SK-N-MC (cell line): ENCODE measurements around the gene RBBP8NL.

Experiments
- DNase-seq: peaks from one replicate; pipeline ENCODE4 v3.0.0-alpha.2; 2011; ENCODE audit warnings: low read depth, low spot score
- H3K27ac ChIP-seq: fragments of 200-600 bp; sonication (generic); 2 replicates; pipeline ENCODE4 v1.5.1; 2016; ENCODE audit warnings: mixed run types
- H3K36me3 ChIP-seq: fragments of 200-600 bp; sonication (generic); 2 replicates; pipeline ENCODE4 v1.6.1; 2017; ENCODE audit warnings: antibody characterized with exemption, low read length, mixed read lengths; ENCODE audit not compliant: insufficient read depth
- H3K4me3 ChIP-seq: fragments of 200-600 bp; sonication (generic); 2 replicates; pipeline ENCODE4 v1.5.1; 2016
- H3K9ac ChIP-seq: fragments of 200-600 bp; sonication (generic); 2 replicates; pipeline ENCODE4 v1.8.0; 2017; ENCODE audit warnings: mixed run types, mixed read lengths; ENCODE audit not compliant: insufficient read length
- H3K9me3 ChIP-seq: fragments of 200-600 bp; sonication (generic); 2 replicates; pipeline ENCODE4 v1.6.1; 2017; ENCODE audit warnings: low read depth, mild to moderate bottlenecking, antibody characterized with exemption, low read length, moderate library complexity, mixed read lengths
- EZH2 ChIP-seq: fragments of 200-600 bp; sonication (generic); IDR thresholded peaks from one replicate; pipeline ENCODE4 v1.6.1; 2017; ENCODE audit warnings: antibody characterized with exemption
- FOXP2 ChIP-seq: optimal IDR thresholded peaks from 2 replicates; pipeline ENCODE3; 2011; ENCODE audit warnings: mild to moderate bottlenecking, moderate library complexity; ENCODE audit not compliant: insufficient read depth; ENCODE audit errors: extremely low read length, control extremely low read depth
- POLR2AphosphoS5 ChIP-seq: IDR thresholded peaks from 2 replicates; pipeline ENCODE4 v1.6.1; 2012; ENCODE audit warnings: mild to moderate bottlenecking, low read depth, low read length, borderline replicate concordance

RBBP8NL gene

DNA sequence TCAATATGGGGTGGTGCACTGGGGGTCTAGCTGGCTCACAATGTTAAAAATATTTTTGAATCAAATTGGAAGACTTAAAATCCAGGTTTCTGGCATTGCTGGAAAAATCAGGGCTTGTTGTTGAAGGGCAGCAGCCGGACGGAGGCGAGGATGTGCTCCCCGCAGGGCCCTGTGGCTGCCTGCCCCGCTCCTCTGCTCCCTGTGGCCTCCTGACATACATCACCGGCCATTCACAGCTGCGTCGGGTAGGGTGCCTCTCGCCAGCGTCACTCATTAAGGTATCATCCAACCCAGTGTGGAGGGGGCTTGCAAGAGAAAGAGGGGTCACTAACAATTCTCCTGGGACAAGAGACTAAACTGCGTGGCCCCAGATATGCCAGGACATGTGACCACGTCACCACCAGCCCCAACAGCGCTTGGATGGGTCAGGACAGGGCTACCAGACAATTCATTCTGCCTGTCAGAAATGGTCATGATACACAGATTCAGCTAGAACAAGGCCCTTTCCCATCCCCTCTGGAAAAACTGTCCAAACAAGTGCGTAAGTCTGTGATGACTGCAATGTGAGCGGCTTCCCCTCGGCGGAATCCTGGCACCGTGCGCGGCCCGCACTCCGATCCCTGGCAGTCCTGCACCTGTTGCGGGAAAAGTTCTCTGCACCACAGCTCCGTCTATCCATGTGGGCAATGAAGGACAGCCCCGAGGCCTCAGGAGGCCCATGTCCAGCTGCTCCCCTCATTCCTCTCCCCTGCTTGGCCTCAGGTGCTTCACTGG is 36.5 kb upstream of the RBBP8NL start:
- H3K9me3 ChIP-seq = no peaks in the 10 kb centered on the region
- TF ChIP-seq POLR2AphosphoS5 = no peak
- no peak for TF ChIP-seq EZH2
- no peak for TF ChIP-seq FOXP2
- no peak overlapping the region for H3K4me3 ChIP-seq
- H3K27ac ChIP-seq = no peak overlapping the region
- H3K36me3 ChIP-seq = no peaks in the 10 kb centered on the region
- no peak for DNase-seq
- no peak overlapping the region for H3K9ac ChIP-seq

DNA sequence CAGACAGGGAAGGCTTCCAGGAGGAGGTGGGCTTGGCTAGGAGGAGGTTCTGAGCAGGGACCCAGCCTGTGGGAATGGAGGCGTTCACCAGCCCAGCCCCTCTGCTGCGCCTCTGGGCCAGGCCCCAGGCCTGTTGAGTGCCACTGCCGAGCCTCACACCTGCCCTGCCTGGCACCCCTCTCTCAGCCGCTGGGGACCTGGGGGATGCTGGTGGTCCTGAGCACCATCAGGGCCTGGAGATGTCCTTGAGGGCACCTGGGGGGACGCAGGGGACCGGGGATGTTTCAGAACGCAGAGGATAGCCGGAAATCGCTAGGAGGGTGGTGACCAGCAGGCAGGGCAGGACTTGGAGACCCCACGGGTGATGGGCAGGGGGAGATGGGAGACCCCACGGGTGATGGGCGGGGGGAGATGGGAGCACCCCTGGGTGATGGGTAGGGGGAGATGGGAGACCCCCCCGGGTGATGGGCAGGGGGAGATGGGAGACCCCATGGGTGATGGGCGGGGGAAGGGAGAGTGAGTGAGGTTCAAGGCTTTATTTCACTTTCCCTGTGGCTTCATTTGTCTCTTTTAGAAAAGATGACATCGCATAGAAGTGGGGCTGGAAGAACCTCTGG is 35.7 kb upstream of the RBBP8NL start:
- TF ChIP-seq FOXP2 (no peak), EZH2 (no peak), POLR2AphosphoS5 (no peak)
- no peak overlapping the region for H3K27ac ChIP-seq
- DNase-seq = no peak

DNA sequence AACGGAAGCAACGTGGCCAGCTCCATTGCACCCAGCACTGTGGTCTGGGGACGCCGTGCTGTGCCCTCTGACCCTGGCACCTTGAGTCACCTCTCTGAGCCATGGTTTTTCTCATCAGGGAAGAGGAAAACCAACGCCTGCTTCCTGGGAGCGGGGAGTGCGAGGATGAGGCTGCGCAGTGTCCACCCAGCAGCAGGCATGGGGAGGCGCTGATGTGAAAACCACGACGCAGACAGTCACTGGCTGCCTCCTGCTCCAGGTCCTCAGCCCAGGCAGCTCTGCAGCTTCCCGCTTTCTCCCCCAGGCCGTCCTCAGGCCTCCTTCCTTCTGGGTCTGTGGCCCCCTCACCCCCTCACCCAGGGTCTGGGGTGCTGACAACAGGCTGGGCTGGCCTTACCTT is 34.5 kb upstream of the RBBP8NL start:
- H3K27ac ChIP-seq = no peak overlapping the region
- no peaks in the 10 kb centered on the region for H3K9me3 ChIP-seq
- TF ChIP-seq POLR2AphosphoS5 = no peak
- no peak for TF ChIP-seq FOXP2
- TF ChIP-seq EZH2 = no peak
- no peaks in the 10 kb centered on the region for H3K36me3 ChIP-seq
- no peak for DNase-seq
- no peak overlapping the region for H3K4me3 ChIP-seq
- no peak overlapping the region for H3K9ac ChIP-seq

More for the DNA sequence above, 35.7 kb upstream of the RBBP8NL start:
- Histone ChIP-seq H3K9ac (no peak overlapping the region), H3K4me3 (no peak overlapping the region), H3K9me3 (no peaks in the 10 kb centered on the region), H3K36me3 (no peaks in the 10 kb centered on the region)

DNA sequence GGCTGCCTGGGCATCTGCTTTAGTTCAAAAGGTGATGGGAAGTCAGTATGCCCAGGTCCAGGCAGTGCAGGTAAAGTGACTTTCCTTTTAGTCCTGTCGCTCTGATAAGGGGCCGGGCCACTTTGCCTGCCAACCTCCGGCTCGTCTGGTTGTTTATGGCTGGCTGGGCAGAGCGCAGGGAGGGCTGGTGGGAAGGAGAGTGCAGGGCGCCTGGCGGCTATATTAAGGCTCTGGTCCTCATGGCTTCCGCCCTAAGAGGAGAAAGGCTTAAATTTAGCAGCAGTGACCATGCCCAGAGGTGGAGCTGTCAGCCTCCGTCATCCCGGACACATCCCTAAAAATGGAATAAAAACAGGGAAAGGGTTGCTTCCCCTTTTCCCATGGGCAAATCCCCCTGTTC is 33.8 kb upstream of the RBBP8NL start:
- Histone ChIP-seq H3K9me3 (no peaks in the 10 kb centered on the region), H3K9ac (no peak overlapping the region), H3K27ac (no peak overlapping the region), H3K36me3 (no peaks in the 10 kb centered on the region), H3K4me3 (no peak overlapping the region)
- TF ChIP-seq EZH2 (no peak), POLR2AphosphoS5 (no peak), FOXP2 (no peak)
- DNase-seq = no peak

DNA sequence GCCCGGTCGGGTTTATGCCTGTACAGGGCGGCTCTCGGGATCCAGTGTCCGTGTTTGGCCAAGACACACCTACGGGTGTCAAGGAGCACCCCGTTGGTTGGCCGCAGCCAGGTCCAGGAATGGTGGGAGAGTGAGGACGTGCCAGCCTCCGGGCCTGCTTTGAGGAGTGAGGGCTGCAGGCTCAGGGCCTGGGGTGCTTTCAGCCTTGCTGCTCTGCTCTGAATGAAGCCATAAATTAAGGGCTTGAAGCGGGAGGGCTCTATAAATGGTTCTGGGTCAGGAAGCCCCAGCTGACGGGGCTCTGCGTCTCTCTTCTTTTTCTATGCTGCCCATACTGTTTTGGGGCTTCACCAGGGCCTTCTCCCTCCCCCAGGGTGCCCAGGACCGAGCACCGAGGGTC is 33.3 kb upstream of the RBBP8NL start:
- Histone ChIP-seq H3K9me3 (no peaks in the 10 kb centered on the region), H3K9ac (no peak overlapping the region), H3K4me3 (no peak overlapping the region), H3K36me3 (no peaks in the 10 kb centered on the region), H3K27ac (no peak overlapping the region)
- DNase-seq = no peak
- TF ChIP-seq EZH2 = no peak
- no peak for TF ChIP-seq POLR2AphosphoS5
- TF ChIP-seq FOXP2 = no peak

DNA sequence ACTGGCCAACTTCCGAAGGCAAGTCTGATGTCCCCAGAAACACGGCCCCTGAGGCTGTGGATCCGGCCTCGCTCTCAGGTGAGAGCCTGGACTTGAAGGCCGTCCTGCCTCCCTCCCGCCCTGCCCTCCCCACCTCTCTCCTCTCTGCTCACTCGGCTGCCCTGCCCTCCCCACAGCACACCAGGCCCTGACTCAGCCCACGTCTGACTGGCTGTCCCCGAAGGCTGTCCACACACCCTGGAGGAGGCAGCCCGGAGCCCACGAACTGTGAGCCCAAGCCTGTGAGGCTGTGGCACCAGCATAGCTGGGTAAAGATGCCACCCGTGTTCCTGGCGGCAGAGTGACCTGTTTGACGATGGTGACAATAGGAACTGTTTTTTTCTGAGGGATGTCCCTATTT is 32.1 kb upstream of the RBBP8NL start:
- no peak overlapping the region for H3K27ac ChIP-seq
- H3K4me3 ChIP-seq = no peak overlapping the region
- TF ChIP-seq EZH2 (no peak), FOXP2 (no peak), POLR2AphosphoS5 (no peak)
- H3K36me3 ChIP-seq = no peaks in the 10 kb centered on the region
- H3K9me3 ChIP-seq = no peaks in the 10 kb centered on the region
- DNase-seq = no peak
- H3K9ac ChIP-seq = no peak overlapping the region

DNA sequence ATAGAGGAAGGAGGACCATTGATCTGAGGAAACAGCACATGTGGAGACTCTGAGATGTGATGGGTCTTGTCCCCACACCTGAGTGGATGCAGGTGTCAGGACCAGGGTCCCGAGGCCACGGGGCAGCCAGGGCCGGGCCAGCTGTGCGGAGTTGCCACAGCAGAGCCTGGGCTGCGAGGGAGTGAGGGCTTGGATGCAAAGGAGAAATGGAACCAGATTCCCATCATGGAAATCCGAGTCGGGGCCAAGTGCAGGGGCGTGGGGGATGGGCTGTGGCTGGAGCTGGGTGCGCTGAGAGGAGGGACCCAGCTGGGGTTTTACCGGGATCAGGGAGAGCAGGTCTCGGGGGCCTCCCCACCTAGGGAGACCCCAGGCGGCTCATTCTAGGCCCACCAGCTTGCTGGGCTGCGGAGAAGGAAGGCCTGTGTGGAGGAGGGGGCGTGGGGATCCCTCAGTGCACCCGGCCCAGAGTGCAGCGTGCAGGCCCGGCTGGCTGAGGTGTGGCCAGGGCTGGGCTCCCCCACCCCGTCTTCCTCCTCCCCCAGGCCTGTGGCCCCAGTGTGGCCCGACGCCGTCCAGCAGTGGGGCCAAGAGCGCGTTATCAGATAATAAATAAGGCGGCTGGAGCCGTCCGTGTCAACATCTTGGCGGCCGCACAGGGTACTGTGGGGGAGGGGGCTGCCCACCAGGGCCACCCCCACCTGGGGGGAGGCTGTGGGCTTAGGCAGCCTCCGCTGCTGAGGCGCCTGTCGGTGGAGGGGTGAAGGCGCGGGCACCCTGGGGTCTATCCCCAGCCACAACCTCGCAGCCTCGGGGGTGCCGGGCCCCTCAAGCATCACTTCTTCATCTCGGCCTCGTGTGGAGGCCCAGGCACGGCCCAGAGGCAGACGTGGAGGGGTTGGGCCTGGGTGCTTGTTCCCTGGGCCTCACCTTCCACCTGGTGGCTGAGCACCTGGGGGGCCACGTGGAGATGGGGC is 31.2 kb upstream of the RBBP8NL start:
- Histone ChIP-seq H3K9ac (no peak overlapping the region), H3K4me3 (no peak overlapping the region), H3K27ac (no peak overlapping the region), H3K9me3 (no peaks in the 10 kb centered on the region), H3K36me3 (no peaks in the 10 kb centered on the region)
- TF ChIP-seq EZH2 = no peak
- no peak for TF ChIP-seq FOXP2
- TF ChIP-seq POLR2AphosphoS5 = no peak
- no peak for DNase-seq

DNA sequence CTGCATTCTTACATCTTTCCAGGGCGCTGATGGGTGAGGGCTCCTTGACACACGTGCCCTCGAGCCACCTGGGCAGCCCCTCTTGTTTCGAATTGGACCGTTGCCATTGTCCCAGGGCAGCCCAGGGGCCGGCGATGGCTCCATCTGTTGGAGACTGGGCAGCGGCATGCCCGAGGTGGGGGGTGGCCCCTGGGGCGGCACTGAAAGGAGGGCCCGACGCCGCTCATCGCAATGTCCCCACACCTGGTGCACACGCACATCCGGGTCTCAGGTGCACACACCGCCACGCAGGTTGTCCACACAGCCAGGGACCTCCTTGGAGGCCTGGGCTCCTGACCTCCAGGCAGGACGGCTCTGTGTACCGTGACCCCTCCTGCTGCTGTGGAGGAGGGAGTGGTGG is 30.5 kb upstream of the RBBP8NL start:
- Histone ChIP-seq H3K9ac (no peak overlapping the region), H3K9me3 (no peaks in the 10 kb centered on the region), H3K4me3 (no peak overlapping the region), H3K36me3 (no peaks in the 10 kb centered on the region), H3K27ac (no peak overlapping the region)
- TF ChIP-seq FOXP2 (no peak), EZH2 (no peak), POLR2AphosphoS5 (no peak)
- DNase-seq = no peak
